Tibial nerve (tissue), 4 donors: ENCODE measurements around the gene ZNF385D. TPM values are rescaled to one million over a fixed set of nuclear protein-coding genes. Genes with fewer than 3 reads are reported as not detected.
A peak's percentile ranks its signal among the peaks of the same experiment; 100 is the strongest.

Source experiments
- DNase-seq, 2 donors: peaks; one replicate each; pipeline ENCODE4 v3.0.0-alpha.2; 2019; ENCODE audit warnings: low spot score in 2 of 2
- H3K27ac ChIP-seq, 4 donors: fragments of 200-600 bp; sonication (generic) in 3 of 4; one replicate each; pipeline ENCODE4 v1.5.1; 2017 to 2019; ENCODE audit warnings: mild to moderate bottlenecking in 1 of 4
- H3K27me3 ChIP-seq, 2 donors: fragments of 200-600 bp; sonication (generic) in 1 of 2; one replicate each; pipeline versions ENCODE4 v1.5.1 to v1.6.0; 2017 to 2019
- H3K36me3 ChIP-seq, 3 donors: fragments of 200-600 bp; sonication (generic); one replicate each; pipeline ENCODE4 v1.5.1; 2018 to 2019
- H3K4me1 ChIP-seq, 4 donors: fragments of 200-600 bp; sonication (generic) in 3 of 4; one replicate each; pipeline ENCODE4 v1.5.1; 2017 to 2019
- H3K4me3 ChIP-seq, 4 donors: fragments of 200-600 bp; sonication (generic) in 3 of 4; one replicate each; pipeline ENCODE4 v1.5.1; 2017 to 2019; ENCODE audit warnings: mild to moderate bottlenecking in 1 of 4, moderate library complexity in 1 of 4
- H3K9me3 ChIP-seq, 4 donors: fragments of 200-600 bp; sonication (generic) in 3 of 4; one replicate each; pipeline ENCODE4 v1.5.1; 2017 to 2019
- CTCF ChIP-seq, 5 experiments: fragments of 200-600 bp in 3 of 5; fragments of 450-650 bp in 2 of 5; sonication (generic) in 3 of 5; IDR thresholded peaks; one replicate each; pipeline ENCODE4 v1.5.1; 2016 to 2019; ENCODE audit warnings: antibody characterized with exemption in 5 of 5, mild to moderate bottlenecking in 3 of 5, moderate library complexity in 2 of 5
- EP300 ChIP-seq, 2 donors: sonication (generic); formaldehyde crosslinking; IDR thresholded peaks; one replicate each; pipeline ENCODE4 v1.6.1; 2017; ENCODE audit warnings: antibody characterized with exemption in 2 of 2, mild to moderate bottlenecking in 1 of 2
- POLR2A ChIP-seq, 2 donors: fragments of 450-650 bp; IDR thresholded peaks; one replicate each; pipeline ENCODE4 v1.6.1; 2017; ENCODE audit warnings: antibody characterized with exemption in 2 of 2, mild to moderate bottlenecking in 2 of 2, moderate library complexity in 2 of 2
- WGBS, 2 donors: methylation state at CpG; one replicate each; pipeline ENCODE4 v1.1.5; 2018; 5-methylcytosine and 5-hydroxymethylcytosine counted together
- total RNA-seq, 4 donors: library from RNA; depleted of rRNA; stranded (reverse); fragments of >200 nt; gene quantifications; one replicate each; pipeline ENCODE4 v1.1.0, GENCODE V29; 2016

ZNF385D gene
- total RNA-seq, 4 donors from 2014 or later, result 2.7 to 9.0 (median 4.4) TPM

GRCh38 chr3:21642433-21642832, 108.6 kb downstream of the ZNF385D start:
- Histone ChIP-seq H3K4me3 (no peak overlapping the region), H3K27me3 (no peaks in the 10 kb centered on the region), H3K9me3 (no peaks in the 10 kb centered on the region), H3K27ac (no peak overlapping the region), H3K36me3 (no peaks in the 10 kb centered on the region), H3K4me1 (peaks cover 0 to 8% (median 0%) of the 10 kb centered on the region in 4 donors)
- DNase-seq, result no peak
- no peak for TF ChIP-seq POLR2A (IDR thresholded peaks at IDR 0.05)
- TF ChIP-seq CTCF (IDR thresholded peaks at IDR 0.05), result no peak
- no peak for TF ChIP-seq EP300 (IDR thresholded peaks at IDR 0.05)
- 86 to 88% methylated on average over 3 of the region's 3 CpGs for WGBS, 2 donors

- WGBS, 2 donors, result 81 to 85% methylated on average over 4 of the region's 4 CpGs
- no peak for TF ChIP-seq CTCF (IDR thresholded peaks at IDR 0.05)
- no peak for TF ChIP-seq EP300 (IDR thresholded peaks at IDR 0.05)
- TF ChIP-seq POLR2A (IDR thresholded peaks at IDR 0.05), result no peak
- Histone ChIP-seq H3K27me3 (no peaks in the 10 kb centered on the region), H3K36me3 (no peaks in the 10 kb centered on the region), H3K27ac (no peak overlapping the region), H3K4me3 (no peak overlapping the region), H3K9me3 (no peaks in the 10 kb centered on the region), H3K4me1 (peaks cover 0 to 8% (median 0%) of the 10 kb centered on the region in 4 donors)
- no peak for DNase-seq
Observed at GRCh38 chr3:21641959-21642358, 109.1 kb downstream of the ZNF385D start.

GRCh38 chr3:21638488-21638887, 112.5 kb downstream of the ZNF385D start:
- no peaks in the 10 kb centered on the region for H3K9me3 ChIP-seq
- TF ChIP-seq POLR2A (IDR thresholded peaks at IDR 0.05), result no peak
- TF ChIP-seq CTCF (IDR thresholded peaks at IDR 0.05), result no peak
- H3K36me3 ChIP-seq, result no peaks in the 10 kb centered on the region
- no peaks in the 10 kb centered on the region for H3K4me1 ChIP-seq
- no peak for DNase-seq
- 93 to 96% methylated on average over 2 of the region's 2 CpGs for WGBS, 2 donors
- H3K27ac ChIP-seq, result no peak overlapping the region
- H3K27me3 ChIP-seq, result no peaks in the 10 kb centered on the region
- H3K4me3 ChIP-seq, result no peak overlapping the region

GRCh38 chr3:21634112-21634511, 116.9 kb downstream of the ZNF385D start:
- no peak overlapping the region for H3K4me3 ChIP-seq
- no peaks in the 10 kb centered on the region for H3K27me3 ChIP-seq
- WGBS, 2 donors, result 64 to 68% methylated on average over 1 of the region's 1 CpG
- no peaks in the 10 kb centered on the region for H3K9me3 ChIP-seq
- no peak for DNase-seq
- H3K36me3 ChIP-seq, result no peaks in the 10 kb centered on the region
- H3K27ac ChIP-seq, result no peak overlapping the region
- no peaks in the 10 kb centered on the region for H3K4me1 ChIP-seq
- TF ChIP-seq CTCF (IDR thresholded peaks at IDR 0.05) (no peak), EP300 (IDR thresholded peaks at IDR 0.05) (no peak), POLR2A (IDR thresholded peaks at IDR 0.05) (no peak)

GRCh38 chr3:21624524-21624923, 126.5 kb downstream of the ZNF385D start:
- DNase-seq, result peak in 1 of 2 donors; percentile 9
- Histone ChIP-seq H3K4me1 (peaks cover 0 to 3% (median 0%) of the 10 kb centered on the region in 4 donors), H3K27me3 (no peaks in the 10 kb centered on the region), H3K36me3 (no peaks in the 10 kb centered on the region), H3K27ac (peak overlapping the region in 1 of 4 donors; percentile 39), H3K4me3 (no peak overlapping the region), H3K9me3 (no peaks in the 10 kb centered on the region)
- TF ChIP-seq POLR2A (IDR thresholded peaks at IDR 0.05), result no peak
- TF ChIP-seq EP300 (IDR thresholded peaks at IDR 0.05), result peak in 1 of 2 donors; percentile 62
- 79 to 80% methylated on average over 4 of the region's 4 CpGs for WGBS, 2 donors

- TF ChIP-seq CTCF (IDR thresholded peaks at IDR 0.05) (no peak), POLR2A (IDR thresholded peaks at IDR 0.05) (no peak), EP300 (IDR thresholded peaks at IDR 0.05) (no peak)
- no peak overlapping the region for H3K27ac ChIP-seq
- no peaks in the 10 kb centered on the region for H3K36me3 ChIP-seq
- no peaks in the 10 kb centered on the region for H3K9me3 ChIP-seq
- peaks cover 0 to 3% (median 0%) of the 10 kb centered on the region in 4 donors for H3K4me1 ChIP-seq
- 69 to 79% methylated on average over 4 of the region's 4 CpGs for WGBS, 2 donors
- no peak for DNase-seq
- no peak overlapping the region for H3K4me3 ChIP-seq
- no peaks in the 10 kb centered on the region for H3K27me3 ChIP-seq
Observed at GRCh38 chr3:21621181-21621651, 129.8 kb downstream of the ZNF385D start.
